Liver (tissue), 3 donors: ENCODE measurements around the gene ITGA11.

Experiments
- ATF3 ChIP-seq: IDR thresholded peaks from 2 replicates; pipeline ENCODE4 v1.6.1; 2016; ENCODE audit warnings: antibody characterized with exemption
- CTCF ChIP-seq: fragments of 150-350 bp; IDR thresholded peaks from 2 replicates; pipeline ENCODE4 v1.5.1; 2017; ENCODE audit warnings: improper control_type of control experiment, low read depth, low read length; ENCODE audit not compliant: missing input control
- EGR1 ChIP-seq, 2 donors: IDR thresholded peaks; 2 replicates each; pipeline ENCODE4 v1.6.1; 2016 to 2018; ENCODE audit warnings: antibody characterized with exemption in 2 of 2, low read depth in 2 of 2
- FOXA1 ChIP-seq: IDR thresholded peaks from 2 replicates; pipeline ENCODE4 v1.6.1; 2016; ENCODE audit warnings: antibody characterized with exemption
- JUND ChIP-seq, 2 donors: IDR thresholded peaks; 2 replicates each; pipeline ENCODE4 v1.6.1; 2016; ENCODE audit warnings: antibody characterized with exemption in 2 of 2
- MAX ChIP-seq: IDR thresholded peaks from 2 replicates; pipeline ENCODE4 v1.6.1; 2016; ENCODE audit warnings: antibody characterized with exemption
- RAD21 ChIP-seq, 2 donors: IDR thresholded peaks; 2 replicates each; pipeline ENCODE4 v1.6.1; 2016; ENCODE audit warnings: antibody characterized with exemption in 2 of 2, mild to moderate bottlenecking in 2 of 2
- REST ChIP-seq: IDR thresholded peaks from 2 replicates; pipeline ENCODE4 v1.6.1; 2016; ENCODE audit warnings: antibody characterized with exemption, mild to moderate bottlenecking
- RXRA ChIP-seq, 2 donors: IDR thresholded peaks; 2 replicates each; pipeline ENCODE4 v1.6.1; 2017 to 2018; ENCODE audit warnings: antibody characterized with exemption in 2 of 2, mild to moderate bottlenecking in 1 of 2
- SP1 ChIP-seq: IDR thresholded peaks from 2 replicates; pipeline ENCODE4 v1.6.1; 2018; ENCODE audit warnings: antibody characterized with exemption, mild to moderate bottlenecking
- TAF1 ChIP-seq: conservative IDR thresholded peaks from 2 replicates; pipeline ENCODE4 v1.6.1; 2016; ENCODE audit warnings: antibody characterized with exemption, mild to moderate bottlenecking
- YY1 ChIP-seq: IDR thresholded peaks from 2 replicates; pipeline ENCODE4 v1.6.1; 2016; ENCODE audit warnings: antibody characterized with exemption, mild to moderate bottlenecking
- donor health status: healthy.
- donor health status: healthy.

GRCh38 chr15:68410466-68411342, 21.3 kb downstream of the ITGA11 start:
- TF ChIP-seq JUND (IDR thresholded peaks at IDR 0.05) (no peak), CTCF (no peak), RAD21 (IDR thresholded peaks at IDR 0.05) (no peak), FOXA1 (no peak), TAF1 (no peak), ATF3 (no peak), MAX (no peak), SP1 (no peak), YY1 (no peak), REST (no peak), RXRA (IDR thresholded peaks at IDR 0.05) (no peak), EGR1 (IDR thresholded peaks at IDR 0.05; ENCODE audit: low read depth in 2 of 2) (no peak)
